SIG-M5 treated with dmso at 0.1 percent for 504 hours (cell line): ENCODE results near the gene ZCCHC14.
"Not testable (repeated sequence)": the region's sequence is repeated elsewhere in the genome, so short reads cannot be mapped to it uniquely, and the experiment has no call there.

Experiments used
- DNase-seq: peaks from one replicate; lab custom pipeline; 2025; ENCODE audit not compliant: unreplicated experiment; lab: John Stamatoyannopoulos, UW

ZCCHC14 gene

GRCh38 chr16:87497767-87498290 is 5.0 kb upstream of the ZCCHC14 start:
- DNase-seq, result not testable (repeated sequence)

DNA sequence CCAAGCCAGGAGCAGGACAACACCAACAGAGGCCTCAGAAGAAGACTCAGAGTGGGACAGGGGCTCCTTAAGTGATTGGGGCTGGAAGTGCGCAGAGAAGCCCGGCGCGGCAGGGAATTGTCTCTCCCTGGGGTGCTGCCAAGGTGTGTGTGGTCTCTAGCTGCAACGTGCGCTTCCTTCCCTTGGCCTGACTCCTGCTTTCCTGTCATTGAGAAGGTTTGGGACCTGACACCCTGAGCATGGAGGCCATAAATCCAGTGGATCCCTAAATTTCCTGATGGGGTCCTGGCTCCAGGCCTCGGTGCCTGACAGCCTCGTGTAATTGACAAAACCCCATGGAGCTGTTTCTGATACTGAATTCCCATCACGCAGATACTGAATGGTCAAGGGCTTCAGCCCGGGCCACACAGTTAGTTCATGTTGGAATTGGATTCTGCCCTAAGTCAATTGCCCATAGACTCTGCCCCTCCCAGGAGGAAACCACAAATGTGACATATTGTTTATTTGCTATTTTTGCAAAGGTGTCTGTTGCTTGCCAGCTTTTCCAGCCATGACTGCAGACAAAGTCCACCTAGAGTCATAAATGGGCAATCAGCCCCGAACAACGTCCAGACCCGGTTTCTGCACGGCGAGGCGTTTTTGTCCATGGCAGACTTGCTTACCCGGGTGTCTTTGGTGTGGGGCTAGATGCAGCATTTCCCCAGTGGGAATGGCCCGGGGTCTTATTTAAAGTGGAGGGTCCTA is 4.4 kb upstream of the ZCCHC14 start:
- DNase-seq, result not testable (repeated sequence)

- DNase-seq, result no peak
Observed at GRCh38 chr16:87496447-87496801, 3.6 kb upstream of the ZCCHC14 start.

DNA sequence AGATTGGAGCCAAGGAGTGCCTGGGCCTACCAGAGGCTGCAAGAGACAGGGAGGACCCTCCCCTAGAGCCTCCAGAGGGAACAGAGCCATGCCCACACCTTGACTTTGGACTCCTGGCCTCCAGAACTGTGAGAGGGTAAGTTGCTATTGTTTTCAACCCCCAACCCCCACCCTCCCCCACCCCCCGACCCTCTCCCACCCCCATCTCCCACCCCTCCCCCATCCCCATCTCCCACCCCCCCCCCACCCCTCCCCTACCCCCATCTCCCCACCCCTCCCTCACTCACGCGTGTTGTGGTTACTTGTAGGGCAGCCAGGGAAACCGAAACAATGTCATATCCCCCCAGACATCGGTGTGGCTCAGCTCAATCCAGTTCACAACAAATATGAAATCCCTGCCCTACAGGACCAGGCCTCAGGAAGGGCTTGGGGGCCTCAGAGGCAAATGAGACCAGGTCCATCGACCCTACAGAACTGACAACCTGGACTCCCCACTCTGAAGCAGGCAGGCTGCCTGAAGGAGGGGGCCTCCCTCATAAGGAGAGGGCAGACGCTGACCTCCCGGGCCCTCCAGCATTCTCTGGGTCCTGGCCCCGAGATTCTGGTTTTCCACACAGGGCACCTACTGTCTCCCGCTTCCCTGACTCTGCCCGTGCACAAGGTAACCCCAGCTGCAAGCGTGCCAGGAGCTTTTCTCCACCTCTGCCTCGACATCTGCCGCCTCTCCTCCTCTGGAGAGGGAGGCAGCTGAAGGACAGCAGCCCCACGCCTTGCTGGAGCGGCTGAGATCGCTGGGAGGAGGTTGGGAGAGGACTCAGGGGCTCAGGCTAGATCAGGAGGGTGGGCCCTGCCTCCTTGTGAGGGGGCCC is 3.0 kb upstream of the ZCCHC14 start:
- no peak for DNase-seq

DNA sequence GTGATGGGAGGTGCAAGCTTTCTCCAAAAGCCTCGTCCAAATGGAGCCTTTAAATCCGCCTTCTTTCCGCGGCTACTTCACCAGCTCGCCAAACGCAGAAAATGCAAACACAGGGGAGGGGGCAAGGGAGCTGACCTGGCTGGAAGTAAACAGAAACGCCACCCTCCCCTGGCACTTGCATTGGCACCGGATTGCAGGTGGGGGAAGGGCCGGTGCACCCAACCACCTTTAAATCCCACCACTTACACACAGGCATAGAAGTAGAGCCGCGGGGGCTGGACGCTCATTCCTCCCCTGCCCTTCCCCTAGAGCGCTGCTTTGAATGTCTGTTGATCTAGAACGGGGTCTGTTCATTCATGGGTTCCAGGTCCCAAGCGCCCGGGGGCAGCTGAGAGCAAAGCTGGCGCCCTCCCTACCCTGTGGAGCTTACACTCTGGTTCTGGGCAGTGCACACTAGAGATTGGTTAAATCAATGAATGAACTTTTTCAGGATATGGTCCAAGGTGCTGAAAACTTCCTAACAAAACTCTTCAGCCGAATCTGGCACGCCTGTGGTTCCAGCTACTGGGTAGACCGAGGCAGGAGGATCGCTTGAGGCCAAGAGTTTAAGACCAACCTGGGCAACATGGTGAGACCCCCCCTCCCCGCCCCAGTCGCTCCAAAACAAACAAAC is 920 bp upstream of the ZCCHC14 start:
- no peak for DNase-seq

DNA sequence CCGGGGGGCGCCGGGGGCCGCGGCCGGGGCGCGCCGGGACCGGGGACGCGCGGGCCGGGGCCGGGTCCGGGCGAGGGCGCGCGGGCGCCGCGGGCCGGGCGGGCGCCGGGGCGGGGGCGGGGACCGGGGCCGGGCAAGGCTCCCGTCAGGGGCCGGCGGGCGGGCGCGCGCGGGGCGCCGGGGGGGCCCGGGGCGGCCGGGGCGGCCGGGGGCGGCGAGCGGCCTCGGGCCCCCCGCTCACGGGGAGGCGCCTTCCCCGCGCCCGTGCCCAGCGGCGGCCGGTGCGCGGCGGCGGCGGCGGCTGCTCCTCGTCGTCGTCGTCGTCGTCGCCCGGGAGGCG is 563 bp downstream of the ZCCHC14 start:
- DNase-seq, result no peak

DNA sequence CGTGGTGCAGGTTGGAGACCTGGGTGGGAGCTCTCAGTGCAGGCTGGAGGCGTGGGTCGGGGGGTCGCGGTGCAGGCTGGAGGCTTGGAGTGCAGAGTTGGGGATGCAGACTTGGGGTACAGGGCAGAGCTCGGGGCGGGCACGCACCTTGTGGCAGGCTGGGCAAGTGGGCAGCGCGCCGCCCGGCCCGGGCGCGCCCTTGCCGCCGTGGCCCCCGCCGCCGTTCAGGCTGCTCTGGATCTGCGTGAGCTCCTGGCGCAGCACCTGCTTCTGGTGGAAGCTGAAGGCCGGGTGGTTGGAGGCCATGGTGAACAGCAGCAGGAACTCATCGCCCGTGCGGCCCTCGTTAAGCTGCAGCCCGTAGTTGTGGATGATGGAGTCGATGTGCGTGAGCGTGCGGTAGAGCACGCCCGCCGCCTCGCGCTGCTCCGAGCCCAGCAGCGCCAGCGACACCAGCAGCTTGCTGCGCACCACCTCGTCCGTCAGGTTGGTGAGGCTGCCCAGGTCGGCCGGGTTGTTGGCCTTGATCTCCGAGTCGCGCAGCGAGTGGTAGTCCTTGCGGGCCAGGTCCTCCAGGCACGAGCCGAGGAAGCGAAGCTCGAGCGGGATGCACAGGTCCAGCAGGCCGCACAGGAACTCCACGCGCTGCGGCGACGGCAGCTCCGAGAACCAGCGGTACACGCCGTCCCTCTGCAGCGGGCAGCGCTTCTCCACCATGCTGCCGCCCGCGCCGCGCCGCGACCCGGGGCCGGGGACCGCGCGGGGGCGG is 1.1 kb downstream of the ZCCHC14 start:
- no peak for DNase-seq

DNA sequence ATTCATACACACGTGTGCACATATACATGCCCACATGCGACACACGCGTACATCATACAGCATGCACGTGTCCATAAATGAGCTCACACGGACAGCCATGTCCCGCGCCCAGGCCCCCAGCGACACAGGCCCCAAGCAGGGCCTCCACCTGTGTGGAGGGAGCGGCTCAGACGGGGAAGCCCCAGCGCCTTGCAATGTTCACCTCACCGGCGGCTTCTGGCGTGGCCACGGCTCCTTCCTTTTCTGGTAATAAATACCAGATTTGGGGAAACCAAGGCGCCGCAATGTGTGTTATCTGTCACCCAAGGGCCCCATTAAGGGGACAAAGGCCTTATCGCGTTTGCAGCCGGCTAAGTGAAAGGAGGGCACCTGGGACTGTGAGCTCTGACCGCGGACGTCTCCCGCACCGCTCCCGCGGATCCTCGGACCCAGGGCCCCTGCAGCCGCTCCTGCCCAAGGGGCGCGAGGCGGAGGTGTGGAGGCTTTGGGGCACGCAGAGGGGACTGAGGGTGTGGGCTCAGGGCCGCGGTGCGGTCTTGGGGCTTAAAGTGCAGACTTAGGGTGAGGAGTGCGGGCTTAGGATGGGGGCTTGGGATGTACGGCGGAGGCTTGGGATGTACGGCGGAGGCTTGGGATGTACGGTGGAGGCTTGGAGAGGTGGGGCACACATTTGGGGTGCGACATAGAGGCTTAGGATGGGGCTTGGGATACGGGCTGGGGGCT is 1.9 kb downstream of the ZCCHC14 start:
- DNase-seq, result not testable (repeated sequence)

DNA sequence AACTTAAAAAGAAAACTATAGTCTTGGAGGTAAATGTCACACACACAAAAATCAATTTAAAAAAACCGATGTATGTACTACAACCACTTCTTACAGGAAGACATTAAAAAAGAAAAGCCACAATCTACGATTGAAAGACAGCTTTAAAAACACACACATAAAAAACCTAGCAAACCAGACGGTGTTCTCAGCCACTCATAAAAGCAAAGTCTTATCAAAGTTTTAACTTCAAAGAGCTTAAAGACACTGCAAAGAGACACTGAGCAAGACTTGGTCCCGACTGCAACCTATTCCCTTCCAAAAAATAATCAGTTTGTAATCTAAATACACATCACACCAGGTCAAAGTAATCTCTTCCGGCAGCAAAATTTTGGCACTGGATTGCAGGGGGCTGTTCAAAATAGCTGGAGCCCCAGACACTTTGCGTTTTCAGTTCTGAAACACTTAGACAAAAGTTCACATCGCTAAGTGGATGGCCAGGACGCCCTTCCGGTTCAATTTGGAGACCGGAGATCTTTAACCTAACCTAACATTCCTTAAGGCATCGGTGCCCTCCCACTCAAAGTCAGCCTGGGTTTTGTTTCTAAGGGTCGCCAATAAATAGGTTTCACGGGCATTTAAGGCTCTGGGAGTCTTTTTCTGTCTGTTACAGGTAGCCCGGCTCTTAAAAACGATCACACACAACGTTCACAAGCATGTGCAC is 2.6 kb downstream of the ZCCHC14 start:
- no peak for DNase-seq

GRCh38 chr16:87489434-87490045 is 3.3 kb downstream of the ZCCHC14 start:
- DNase-seq, result no peak

- DNase-seq, result not testable (repeated sequence)
Observed at GRCh38 chr16:87488960-87489359, 3.9 kb downstream of the ZCCHC14 start.

DNA sequence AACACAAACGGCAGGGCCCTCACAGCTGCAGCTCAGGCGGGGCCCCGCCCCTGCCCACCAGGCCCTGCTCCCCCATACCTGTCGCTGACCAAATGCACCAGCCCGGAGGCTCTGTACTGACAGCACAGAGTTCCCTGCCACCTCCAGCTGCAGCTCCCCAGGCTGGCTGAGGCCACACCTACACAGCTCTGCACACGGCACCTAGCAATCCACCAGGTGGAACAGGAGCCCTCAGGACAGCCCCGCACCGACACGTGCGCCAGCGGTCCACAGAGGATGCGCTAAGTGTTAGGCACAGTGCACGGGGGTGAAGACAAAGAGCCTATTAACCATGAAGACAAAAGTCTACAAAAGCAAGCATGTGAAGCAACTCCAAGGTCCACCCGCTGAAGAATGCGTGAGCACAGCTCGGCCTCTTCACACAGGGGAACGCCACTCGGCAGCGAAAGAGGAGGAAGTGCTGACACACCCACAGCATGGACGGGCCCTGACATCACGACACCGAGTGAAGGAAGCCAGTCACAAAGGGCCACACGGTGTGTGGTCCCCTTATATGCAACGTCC is 5.4 kb downstream of the ZCCHC14 start:
- DNase-seq, result peak; percentile 29

DNA sequence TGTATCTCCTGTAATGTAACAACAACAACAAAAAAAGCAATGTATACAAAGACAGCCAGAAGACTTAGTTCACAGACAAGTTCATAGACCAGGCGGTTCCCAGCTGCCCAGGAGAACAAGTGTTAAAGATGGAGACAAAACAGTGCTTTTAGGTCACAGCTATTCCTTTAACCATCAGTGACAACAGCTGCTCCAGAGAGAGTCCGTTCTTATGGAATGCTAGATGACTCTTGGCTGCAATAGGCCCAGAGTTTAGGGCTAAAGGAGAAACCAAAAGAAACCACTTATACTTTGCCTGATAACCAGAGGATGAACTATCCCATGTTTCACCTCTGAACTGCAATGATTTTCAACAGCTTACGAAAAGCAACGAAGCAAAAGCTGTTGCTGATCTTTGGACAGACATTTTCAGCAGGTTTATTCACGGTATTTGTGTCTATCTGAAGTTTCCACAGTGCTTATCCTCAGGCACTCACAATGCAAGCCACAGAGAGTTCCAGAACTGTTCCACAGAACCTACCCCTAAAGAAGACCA is 6.0 kb downstream of the ZCCHC14 start:
- DNase-seq, result no peak

DNA sequence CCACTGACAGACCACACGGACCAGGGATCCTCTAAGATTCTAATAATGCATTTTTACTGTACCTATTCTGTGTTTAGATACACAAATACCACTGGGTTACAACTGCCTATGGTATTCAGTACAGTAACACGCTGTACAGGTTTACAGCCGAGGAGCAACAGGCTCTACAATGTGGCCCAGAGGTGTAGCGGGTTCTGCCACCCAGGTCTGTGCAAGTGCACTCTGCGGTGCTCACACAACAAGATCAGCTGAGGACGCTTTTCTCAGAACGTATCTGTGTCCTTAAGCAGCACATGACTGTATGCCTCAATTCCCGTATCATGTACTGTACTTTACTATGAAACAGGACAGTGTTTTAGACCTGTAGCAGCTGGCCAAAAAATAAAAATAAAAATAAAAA is 6.5 kb downstream of the ZCCHC14 start:
- no peak for DNase-seq

DNA sequence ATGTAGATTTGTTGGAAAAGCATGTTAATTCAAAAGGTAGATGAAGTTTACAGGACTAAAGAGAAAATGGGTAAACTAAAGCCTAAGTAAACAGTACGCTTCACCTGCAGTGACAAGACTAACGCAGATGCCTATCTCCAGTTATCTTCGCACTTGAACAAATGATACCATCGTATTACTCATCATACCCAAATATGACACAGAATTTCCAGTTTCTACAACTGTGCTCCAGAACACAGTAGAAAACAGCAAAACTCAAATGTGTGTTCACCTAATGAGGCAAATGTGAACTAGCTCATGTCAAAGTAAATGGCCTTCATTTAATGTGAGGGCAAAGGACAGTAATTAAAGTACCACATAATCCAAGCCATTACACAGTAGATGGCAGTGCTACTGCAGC is 7.0 kb downstream of the ZCCHC14 start:
- DNase-seq, result not testable (repeated sequence)

DNA sequence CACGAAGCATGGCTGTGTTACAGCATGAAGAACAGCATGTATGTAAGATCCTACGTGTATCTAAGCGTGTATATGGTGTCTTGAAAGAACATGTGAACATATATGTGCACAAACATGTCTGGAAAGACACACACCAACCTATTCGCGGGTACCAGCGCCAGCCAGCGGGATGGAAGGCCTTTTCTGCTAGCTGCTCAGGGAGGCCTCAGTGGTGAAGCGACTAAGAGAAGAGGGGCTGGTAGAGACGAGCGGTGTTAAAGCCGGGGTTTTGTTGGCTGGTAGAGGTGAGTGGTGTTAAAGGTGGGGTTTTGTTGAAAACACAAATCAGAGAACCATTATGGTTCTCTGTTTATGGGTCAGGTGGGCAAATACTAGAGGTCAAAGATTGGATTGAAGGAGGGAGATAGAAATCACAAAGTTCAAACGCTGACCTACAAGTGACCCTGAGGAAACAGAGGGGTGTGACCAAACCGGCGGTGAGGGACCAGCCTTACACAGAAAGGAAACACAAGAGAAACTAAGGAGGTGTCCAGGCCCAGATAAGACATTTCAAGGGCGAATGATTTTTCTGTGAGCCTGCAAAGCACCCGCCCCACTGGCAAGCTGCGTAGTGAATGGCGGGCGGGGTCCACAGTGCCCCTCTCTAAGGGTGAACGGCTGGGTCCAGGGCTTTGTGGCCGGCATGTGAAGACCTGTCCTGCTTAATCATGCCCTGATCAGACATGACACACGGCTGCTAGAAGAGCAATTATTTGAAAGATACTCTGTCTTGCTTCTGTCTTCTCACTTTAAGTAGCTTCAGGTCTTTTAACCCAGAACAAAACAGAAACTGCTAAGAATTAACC is 8.1 kb downstream of the ZCCHC14 start:
- DNase-seq, result no peak

GRCh38 chr16:87483481-87483880 is 9.3 kb downstream of the ZCCHC14 start:
- no peak for DNase-seq

GRCh38 chr16:87482670-87483069 is 10.2 kb downstream of the ZCCHC14 start:
- not testable (repeated sequence) for DNase-seq
